ENCODE measurements around the gene IL4R.
"Not testable (repeated sequence)": the region's sequence is repeated elsewhere in the genome, so short reads cannot be mapped to it uniquely, and the experiment has no call there.

The IL4R gene

GRCh38 chr16:27288313-27288712 lies 25.5 kb upstream of the IL4R start:
- not testable (repeated sequence) for DNase-seq (ENCODE audit: low read depth)

GRCh38 chr16:27289669-27290068 lies 24.1 kb upstream of the IL4R start:
- DNase-seq (ENCODE audit: low read depth) = no peak

- DNase-seq (ENCODE audit: low read depth) = no peak
Measured at GRCh38 chr16:27290562-27290961, 23.2 kb upstream of the IL4R start.

GRCh38 chr16:27291106-27291505 lies 22.7 kb upstream of the IL4R start:
- DNase-seq (ENCODE audit: low read depth) = no peak

- no peak for DNase-seq (ENCODE audit: low read depth)
Measured at GRCh38 chr16:27291722-27292240, 22.0 kb upstream of the IL4R start.

GRCh38 chr16:27293343-27293742 lies 20.4 kb upstream of the IL4R start:
- DNase-seq (ENCODE audit: low read depth) = no peak

GRCh38 chr16:27298132-27298531 lies 15.6 kb upstream of the IL4R start:
- DNase-seq (ENCODE audit: low read depth) = no peak

GRCh38 chr16:27301236-27301861 lies 12.4 kb upstream of the IL4R start:
- no peak for DNase-seq (ENCODE audit: low read depth)

GRCh38 chr16:27302126-27302525 lies 11.6 kb upstream of the IL4R start:
- no peak for DNase-seq (ENCODE audit: low read depth)

- DNase-seq (ENCODE audit: low read depth) = no peak
Measured at GRCh38 chr16:27303256-27304100, 10.3 kb upstream of the IL4R start.

GRCh38 chr16:27304102-27304501 lies 9.7 kb upstream of the IL4R start:
- no peak for DNase-seq (ENCODE audit: low read depth)

GRCh38 chr16:27304881-27305745 lies 8.7 kb upstream of the IL4R start:
- no peak for DNase-seq (ENCODE audit: low read depth)

- no peak for DNase-seq (ENCODE audit: low read depth)
Measured at GRCh38 chr16:27305839-27306442, 7.8 kb upstream of the IL4R start.

GRCh38 chr16:27308792-27309191 lies 5.0 kb upstream of the IL4R start:
- no peak for DNase-seq (ENCODE audit: low read depth)

- DNase-seq (ENCODE audit: low read depth) = no peak
Measured at GRCh38 chr16:27310576-27311447, 3.0 kb upstream of the IL4R start.

- no peak for DNase-seq (ENCODE audit: low read depth)
Measured at GRCh38 chr16:27311448-27311830, 2.3 kb upstream of the IL4R start.

GRCh38 chr16:27311897-27312303 lies 1.9 kb upstream of the IL4R start:
- DNase-seq (ENCODE audit: low read depth) = no peak

- DNase-seq (ENCODE audit: low read depth) = no peak
Measured at GRCh38 chr16:27312580-27313421, 973 bp upstream of the IL4R start.

- peak; percentile 68 for DNase-seq (ENCODE audit: low read depth)
Measured at GRCh38 chr16:27314161-27314723, 468 bp downstream of the IL4R start.

GRCh38 chr16:27314986-27315332 lies 1.2 kb downstream of the IL4R start:
- DNase-seq (ENCODE audit: low read depth) = no peak
